Uterus (tissue), 4 donors: Measurements from ENCODE around the gene ATXN7L1. TPM values are rescaled to one million over a fixed set of nuclear protein-coding genes. Genes with fewer than 3 reads are reported as not detected.
"Not testable (repeated sequence)": the region's sequence is repeated elsewhere in the genome, so short reads cannot be mapped to it uniquely, and the experiment has no call there.

Experiments used
- DNase-seq, 2 donors: peaks; one replicate each; pipeline ENCODE4 v3.0.0-alpha.2; 2019 to 2020
- H3K27ac ChIP-seq, 2 donors: fragments of 200-600 bp; sonication (generic); 1 replicate in 1 of 2; 2 replicates in 1 of 2; pipeline ENCODE4 v1.5.1; 2016 to 2018
- H3K27me3 ChIP-seq, 2 donors: fragments of 200-600 bp; sonication (generic); one replicate each; pipeline ENCODE4 v1.5.1; 2018 to 2019; ENCODE audit warnings: control low read depth in 1 of 2
- H3K36me3 ChIP-seq, 2 donors: fragments of 200-600 bp; sonication (generic); one replicate each; pipeline ENCODE4 v1.5.1; 2019; ENCODE audit warnings: control low read depth in 1 of 2
- H3K4me1 ChIP-seq, 2 donors: fragments of 200-600 bp; sonication (generic); one replicate each; pipeline ENCODE4 v1.5.1; 2018 to 2019; ENCODE audit warnings: control low read depth in 1 of 2
- H3K4me3 ChIP-seq, 2 donors: fragments of 200-600 bp; sonication (generic); 1 replicate in 1 of 2; 2 replicates in 1 of 2; pipeline ENCODE4 v1.5.1; 2018 to 2019; ENCODE audit warnings: mild to moderate bottlenecking in 1 of 2
- H3K9me3 ChIP-seq, 2 donors: fragments of 200-600 bp; sonication (generic); one replicate each; pipeline ENCODE4 v1.5.1; 2019; ENCODE audit warnings: control low read depth in 1 of 2
- CTCF ChIP-seq, 4 experiments: fragments of 200-600 bp in 2 of 4; fragments of 450-650 bp in 2 of 4; sonication (generic) in 2 of 4; IDR thresholded peaks; one replicate each; pipeline ENCODE4 v1.5.1; 2016 to 2019; ENCODE audit warnings: antibody characterized with exemption in 4 of 4, mild to moderate bottlenecking in 2 of 4, moderate library complexity in 1 of 4
- POLR2A ChIP-seq, 2 donors: fragments of 450-650 bp; IDR thresholded peaks; one replicate each; pipeline ENCODE4 v1.6.1; 2016; ENCODE audit warnings: antibody characterized with exemption in 2 of 2, mild to moderate bottlenecking in 1 of 2, moderate library complexity in 1 of 2
- intact Hi-C: fragments of 100-400 bp; cut with DNase I; formaldehyde crosslinking; loops from one replicate; pipeline ENCODE4 v1.15.1; 2023; ENCODE audit warnings: low total_unique reads
- total RNA-seq, 4 donors: library from RNA; depleted of rRNA in 3 of 4; stranded (reverse); fragments of >200 nt in 3 of 4; gene quantifications; one replicate each; pipeline versions ENCODE4 v1.1.0 to v1.2.4, GENCODE V29; 2014 to 2023
- donor health status: DM: yes; HTN: yes; CAD: no.

Gene ATXN7L1
- total RNA-seq, 4 donors from 2014 or later, result 4.4 to 22.4 (median 11.0) TPM

GRCh38 chr7:105849122-105849855 lies 27.1 kb downstream of the ATXN7L1 start:
- peaks cover 0 to 6% of the 10 kb centered on the region in 2 donors for H3K4me1 ChIP-seq
- no peaks in the 10 kb centered on the region for H3K36me3 ChIP-seq

GRCh38 chr7:105846404-105846803 lies 30.0 kb downstream of the ATXN7L1 start:
- no peak for DNase-seq
- Histone ChIP-seq H3K27me3 (no peaks in the 10 kb centered on the region), H3K9me3 (no peaks in the 10 kb centered on the region), H3K36me3 (no peaks in the 10 kb centered on the region), H3K4me1 (no peaks in the 10 kb centered on the region), H3K27ac (no peak overlapping the region), H3K4me3 (no peak overlapping the region)
- TF ChIP-seq POLR2A (IDR thresholded peaks at IDR 0.05) (no peak), CTCF (IDR thresholded peaks at IDR 0.05) (no peak)
- intact Hi-C loops, result no loop called here

More at GRCh38 chr7:105849122-105849855, 27.1 kb downstream of the ATXN7L1 start:
- H3K27ac ChIP-seq, result no peak overlapping the region
- H3K9me3 ChIP-seq, result no peaks in the 10 kb centered on the region
- intact Hi-C loops, result no loop called here
- TF ChIP-seq CTCF (IDR thresholded peaks at IDR 0.05) (no peak), POLR2A (IDR thresholded peaks at IDR 0.05) (no peak)
- no peaks in the 10 kb centered on the region for H3K27me3 ChIP-seq
- H3K4me3 ChIP-seq, result no peak overlapping the region
- DNase-seq, result no peak

- H3K36me3 ChIP-seq, H3K27me3 ChIP-seq, H3K4me1 ChIP-seq, DNase-seq, H3K27ac ChIP-seq, H3K4me3 ChIP-seq, H3K9me3 ChIP-seq, intact Hi-C loops: not testable (repeated sequence)
Measured at GRCh38 chr7:105844681-105845080, 31.7 kb downstream of the ATXN7L1 start.

- intact Hi-C loops, result no loop called here
- Histone ChIP-seq H3K4me3 (no peak overlapping the region), H3K27me3 (no peaks in the 10 kb centered on the region), H3K27ac (no peak overlapping the region), H3K9me3 (no peaks in the 10 kb centered on the region), H3K4me1 (no peaks in the 10 kb centered on the region), H3K36me3 (no peaks in the 10 kb centered on the region)
- TF ChIP-seq CTCF (IDR thresholded peaks at IDR 0.05) (no peak), POLR2A (IDR thresholded peaks at IDR 0.05) (no peak)
- no peak for DNase-seq
Measured at GRCh38 chr7:105841866-105842265, 34.5 kb downstream of the ATXN7L1 start.

GRCh38 chr7:105840981-105841749 lies 35.2 kb downstream of the ATXN7L1 start:
- TF ChIP-seq POLR2A (IDR thresholded peaks at IDR 0.05) (no peak), CTCF (IDR thresholded peaks at IDR 0.05) (no peak)
- Histone ChIP-seq H3K4me1 (no peaks in the 10 kb centered on the region), H3K27me3 (no peaks in the 10 kb centered on the region), H3K4me3 (no peak overlapping the region), H3K9me3 (no peaks in the 10 kb centered on the region), H3K36me3 (no peaks in the 10 kb centered on the region), H3K27ac (no peak overlapping the region)
- DNase-seq, result no peak
- intact Hi-C loops, result no loop called here
